Endodermal cell (in vitro differentiated cells): ENCODE results near the gene PFDN2. TPM values are rescaled to one million over a fixed set of nuclear protein-coding genes. Genes with fewer than 3 reads are reported as not detected.

Experiments
- DNase-seq: peaks from one replicate; pipeline ENCODE4 v3.0.0-alpha.2; 2017
- H3K27ac ChIP-seq: 2 replicates; pipeline ENCODE4 v1.5.1; 2013; ENCODE audit warnings: mild to moderate bottlenecking, low read depth, low read length, moderate library complexity
- H3K27me3 ChIP-seq: 2 replicates; pipeline ENCODE4 v1.6.1; 2013; ENCODE audit warnings: mild to moderate bottlenecking, low read length, moderate library complexity; ENCODE audit not compliant: insufficient read depth, control insufficient read depth, poor library complexity, severe bottlenecking
- H3K36me3 ChIP-seq: 2 replicates; pipeline ENCODE4 v1.7.0; 2013; ENCODE audit warnings: mild to moderate bottlenecking, low read length, moderate library complexity; ENCODE audit not compliant: control insufficient read depth, insufficient read depth
- H3K4me1 ChIP-seq: one replicate; pipeline ENCODE4 v1.7.0; 2013; ENCODE audit warnings: low read length; ENCODE audit not compliant: control insufficient read depth, insufficient read depth
- H3K4me3 ChIP-seq: 2 replicates; pipeline ENCODE4 v1.5.1; 2013; ENCODE audit warnings: mild to moderate bottlenecking, low read length, moderate library complexity
- H3K9ac ChIP-seq: 2 replicates; pipeline ENCODE4 v1.6.1; 2013; ENCODE audit warnings: mild to moderate bottlenecking, low read length, moderate library complexity; ENCODE audit not compliant: poor library complexity, severe bottlenecking; ENCODE audit errors: extremely low read depth
- H3K9me3 ChIP-seq: 2 replicates; pipeline ENCODE4 v1.6.1; 2013; ENCODE audit warnings: mild to moderate bottlenecking, low read length, moderate library complexity; ENCODE audit not compliant: control insufficient read depth
- H3K27ac Mint-ChIP-seq: 2 replicates; pipeline ENCODE4 v1.8.0; 2020; ENCODE audit warnings: mixed read lengths
- H3K27me3 Mint-ChIP-seq: 2 replicates; pipeline ENCODE4 v1.8.0; 2021; ENCODE audit warnings: mild to moderate bottlenecking, mixed read lengths; ENCODE audit not compliant: insufficient read depth
- H3K36me3 Mint-ChIP-seq: 2 replicates; pipeline ENCODE4 v1.8.0; 2020; ENCODE audit warnings: low read depth, mixed read lengths
- H3K4me1 Mint-ChIP-seq: 2 replicates; pipeline ENCODE4 v1.8.0; 2020; ENCODE audit warnings: mixed read lengths
- H3K4me3 Mint-ChIP-seq: 2 replicates; pipeline ENCODE4 v1.8.0; 2020; ENCODE audit warnings: mild to moderate bottlenecking, moderate library complexity, mixed read lengths
- H3K9me3 Mint-ChIP-seq: 2 replicates; pipeline ENCODE4 v1.8.0; 2020; ENCODE audit warnings: mild to moderate bottlenecking, mixed read lengths
- WGBS, 2 experiments: methylation state at CpG; one replicate each; pipeline versions ENCODE4 v1.1.5 to v1.1.7; 2013; ENCODE audit warnings: missing lambda C conversion rate in 2 of 2, mixed read lengths in 1 of 2; ENCODE audit not compliant: insufficient coverage in 1 of 2, insufficient read length in 1 of 2; 5-methylcytosine and 5-hydroxymethylcytosine counted together
- total RNA-seq, 2 donors: library from RNA; stranded (reverse); fragmentation: NEBNext Ultra II Directional in 1 of 2; extraction: Animal tissue kit (Norgen Biotek cat#: 25700) in 1 of 2; gene quantifications; 2 replicates in 1 of 2; 3 replicates in 1 of 2; pipeline ENCODE4 v1.2.1, GENCODE V29; 2021
- TF ChIP-seq, protein P1 (sequence below): fragments of 200-600 bp; sonication (generic); conservative IDR thresholded peaks from 2 replicates; pipeline ENCODE4 v1.5.0; 2021; ENCODE audit warnings: antibody characterized with exemption, mild to moderate bottlenecking

Gene PFDN2
- total RNA-seq, 2 donors from 2014 or later, result 62.9 to 95.7 TPM

DNA sequence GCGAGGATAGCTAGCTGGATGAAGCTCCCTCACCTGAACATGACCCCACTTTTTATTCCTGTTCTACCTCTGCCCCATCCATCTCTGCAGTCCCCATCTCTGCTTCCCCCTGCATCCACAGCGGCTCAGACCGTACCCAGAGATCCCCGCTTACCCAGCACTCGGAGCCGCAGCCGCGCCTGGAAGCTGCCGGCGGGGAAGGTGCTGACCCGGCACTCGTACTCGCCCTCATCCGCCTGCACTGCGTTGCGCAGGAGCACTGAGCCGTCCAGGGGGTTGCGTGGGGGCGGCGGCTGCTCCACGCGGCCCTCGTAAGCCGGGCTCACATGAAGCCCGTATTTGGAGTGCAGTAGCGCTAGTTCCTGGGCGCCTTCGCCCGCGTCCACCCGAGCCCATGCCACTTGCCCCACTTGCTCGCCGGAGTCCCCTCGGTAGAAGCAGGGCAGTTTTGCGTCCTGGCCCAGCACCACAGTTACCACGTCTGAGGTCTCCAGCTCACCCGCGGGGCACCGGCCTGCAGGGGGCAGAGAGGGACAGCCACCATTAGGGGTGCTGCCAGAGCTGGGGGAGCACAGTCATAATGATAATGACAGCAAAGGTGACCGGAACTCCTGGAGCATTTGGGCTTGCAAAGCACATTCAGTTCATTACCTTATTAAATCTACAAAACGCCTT lies 38.3 kb downstream of the PFDN2 start:
- no peaks in the 10 kb centered on the region for H3K9me3 Mint-ChIP-seq
- Histone ChIP-seq H3K36me3 (no peaks in the 10 kb centered on the region), H3K27me3 (no peaks in the 10 kb centered on the region), H3K4me1 (no peaks in the 10 kb centered on the region), H3K9ac (no peak overlapping the region), H3K4me3 (no peak overlapping the region), H3K9me3 (no peaks in the 10 kb centered on the region), H3K27ac (no peak overlapping the region)
- TF ChIP-seq, protein P1, sequence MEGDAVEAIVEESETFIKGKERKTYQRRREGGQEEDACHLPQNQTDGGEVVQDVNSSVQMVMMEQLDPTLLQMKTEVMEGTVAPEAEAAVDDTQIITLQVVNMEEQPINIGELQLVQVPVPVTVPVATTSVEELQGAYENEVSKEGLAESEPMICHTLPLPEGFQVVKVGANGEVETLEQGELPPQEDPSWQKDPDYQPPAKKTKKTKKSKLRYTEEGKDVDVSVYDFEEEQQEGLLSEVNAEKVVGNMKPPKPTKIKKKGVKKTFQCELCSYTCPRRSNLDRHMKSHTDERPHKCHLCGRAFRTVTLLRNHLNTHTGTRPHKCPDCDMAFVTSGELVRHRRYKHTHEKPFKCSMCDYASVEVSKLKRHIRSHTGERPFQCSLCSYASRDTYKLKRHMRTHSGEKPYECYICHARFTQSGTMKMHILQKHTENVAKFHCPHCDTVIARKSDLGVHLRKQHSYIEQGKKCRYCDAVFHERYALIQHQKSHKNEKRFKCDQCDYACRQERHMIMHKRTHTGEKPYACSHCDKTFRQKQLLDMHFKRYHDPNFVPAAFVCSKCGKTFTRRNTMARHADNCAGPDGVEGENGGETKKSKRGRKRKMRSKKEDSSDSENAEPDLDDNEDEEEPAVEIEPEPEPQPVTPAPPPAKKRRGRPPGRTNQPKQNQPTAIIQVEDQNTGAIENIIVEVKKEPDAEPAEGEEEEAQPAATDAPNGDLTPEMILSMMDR, result peak; percentile 40
- H3K4me3 Mint-ChIP-seq, result no peak overlapping the region
- H3K27me3 Mint-ChIP-seq, result peaks cover 3% of the 10 kb centered on the region
- no peaks in the 10 kb centered on the region for H3K36me3 Mint-ChIP-seq
- H3K27ac Mint-ChIP-seq, result no peak overlapping the region
- no peak for DNase-seq
- H3K4me1 Mint-ChIP-seq, result peaks cover 12% of the 10 kb centered on the region
- WGBS, 2 experiments, result 92 to 93% methylated on average over 35 to 41 of the region's 41 CpGs

DNA sequence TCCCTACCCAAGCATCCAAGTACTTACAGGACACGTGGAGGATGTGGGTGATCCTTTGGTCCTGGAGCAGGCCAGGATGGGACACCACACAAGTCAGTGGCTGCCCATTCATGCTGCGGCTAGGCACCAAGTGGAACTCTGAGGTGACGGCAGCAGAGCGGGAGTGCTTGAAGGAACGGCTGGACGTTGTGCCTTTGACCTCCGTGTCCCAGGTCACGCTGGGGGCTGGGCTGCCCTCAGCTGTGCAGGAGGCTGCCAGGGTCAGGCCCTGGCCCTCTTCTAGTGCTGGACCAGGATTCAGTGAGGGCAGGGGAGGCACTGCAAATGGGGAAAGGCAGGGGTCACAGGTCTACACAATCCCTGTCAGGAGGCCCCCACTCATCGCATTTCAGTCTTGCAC lies 40.4 kb downstream of the PFDN2 start:
- Mint-ChIP-seq H3K4me3 (no peak overlapping the region), H3K9me3 (no peaks in the 10 kb centered on the region), H3K27me3 (peaks cover 3% of the 10 kb centered on the region), H3K27ac (no peak overlapping the region), H3K36me3 (no peaks in the 10 kb centered on the region), H3K4me1 (peaks cover 8% of the 10 kb centered on the region)
- WGBS, 2 experiments, result 82 to 92% methylated on average over 3 to 9 of the region's 9 CpGs
- TF ChIP-seq, protein P1, result no peak
- H3K9ac ChIP-seq, result no peak overlapping the region
- H3K27ac ChIP-seq, result no peak overlapping the region
- no peaks in the 10 kb centered on the region for H3K9me3 ChIP-seq
- H3K4me1 ChIP-seq, result no peaks in the 10 kb centered on the region
- no peaks in the 10 kb centered on the region for H3K36me3 ChIP-seq
- H3K27me3 ChIP-seq, result no peaks in the 10 kb centered on the region
- H3K4me3 ChIP-seq, result no peak overlapping the region
- no peak for DNase-seq

DNA sequence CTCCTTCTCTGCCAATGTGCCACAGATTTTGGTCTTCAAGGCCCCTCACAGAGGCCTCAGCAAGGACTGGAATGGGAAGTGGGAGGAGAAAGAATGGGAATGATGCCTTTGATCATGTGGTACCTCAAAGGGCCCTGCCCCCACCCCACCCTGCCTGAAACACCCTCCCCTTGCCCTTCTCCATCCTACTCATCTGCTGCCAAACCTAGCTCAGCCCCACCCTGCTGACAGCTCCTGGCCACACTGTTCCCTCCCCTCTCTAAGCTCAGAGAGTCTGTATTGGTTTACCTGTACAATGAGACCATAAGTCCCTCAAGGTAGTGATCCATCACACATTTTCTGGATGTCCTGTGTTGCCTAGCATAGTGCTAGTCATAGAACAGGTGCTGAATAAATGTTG lies 41.4 kb downstream of the PFDN2 start:
- Mint-ChIP-seq H3K9me3 (no peaks in the 10 kb centered on the region), H3K4me1 (peaks cover 11% of the 10 kb centered on the region), H3K4me3 (no peak overlapping the region), H3K27me3 (peaks cover 3% of the 10 kb centered on the region), H3K27ac (no peak overlapping the region), H3K36me3 (no peaks in the 10 kb centered on the region)
- no peak for DNase-seq
- H3K9me3 ChIP-seq, result no peaks in the 10 kb centered on the region
- no peak overlapping the region for H3K4me3 ChIP-seq
- no peaks in the 10 kb centered on the region for H3K4me1 ChIP-seq
- no peaks in the 10 kb centered on the region for H3K36me3 ChIP-seq
- TF ChIP-seq, protein P1, result no peak
- H3K27me3 ChIP-seq, result no peaks in the 10 kb centered on the region
- no peak overlapping the region for H3K27ac ChIP-seq
- H3K9ac ChIP-seq, result no peak overlapping the region
